H9 (cell line): Measurements from ENCODE around the gene ERCC8. TPM values are rescaled to one million over a fixed set of nuclear protein-coding genes. Genes with fewer than 3 reads are reported as not detected.

Experiments
- DNase-seq: peaks from one replicate; pipeline ENCODE4 v3.0.0-alpha.2; 2017
- H2AFZ ChIP-seq: one replicate; pipeline ENCODE4 v1.6.1; 2013; ENCODE audit warnings: mild to moderate bottlenecking, low read length, control low read depth, moderate library complexity
- H2AK5ac ChIP-seq: 2 replicates; pipeline ENCODE4 v1.6.1; 2013; ENCODE audit warnings: low read length, control low read depth, mixed read lengths; ENCODE audit not compliant: insufficient read length
- H2BK120ac ChIP-seq: one replicate; pipeline ENCODE4 v1.6.1; 2013; ENCODE audit warnings: low read depth, mild to moderate bottlenecking, low read length, control low read depth, inconsistent platforms; ENCODE audit not compliant: poor library complexity, severe bottlenecking
- H2BK12ac ChIP-seq: 2 replicates; pipeline ENCODE4 v1.6.1; 2013; ENCODE audit warnings: low read length, control low read depth, mixed read lengths, low read depth; ENCODE audit not compliant: insufficient read length
- H2BK15ac ChIP-seq: 2 replicates; pipeline ENCODE4 v1.6.1; 2013; ENCODE audit warnings: low read depth, low read length, control low read depth
- H2BK20ac ChIP-seq: one replicate; pipeline ENCODE4 v1.6.1; 2013; ENCODE audit warnings: low read depth, mild to moderate bottlenecking, low read length, control low read depth, inconsistent platforms; ENCODE audit not compliant: poor library complexity, severe bottlenecking
- H2BK5ac ChIP-seq: 2 replicates; pipeline ENCODE4 v1.6.1; 2013; ENCODE audit warnings: low read length, control low read depth, mixed read lengths; ENCODE audit not compliant: insufficient read length
- H3K14ac ChIP-seq: 2 replicates; pipeline ENCODE4 v1.6.1; 2013; ENCODE audit warnings: low read length, control low read depth; ENCODE audit not compliant: insufficient read depth
- H3K18ac ChIP-seq: 2 replicates; pipeline ENCODE4 v1.6.1; 2013; ENCODE audit warnings: low read depth, mild to moderate bottlenecking, mixed read lengths, low read length, control low read depth; ENCODE audit not compliant: insufficient read length
- H3K23ac ChIP-seq: 2 replicates; pipeline ENCODE4 v1.6.1; 2013; ENCODE audit warnings: low read length, control low read depth, mixed read lengths, low read depth; ENCODE audit not compliant: insufficient read length
- H3K23me2 ChIP-seq: 2 replicates; pipeline ENCODE4 v1.6.1; 2013; ENCODE audit warnings: low read depth, mild to moderate bottlenecking, mixed read lengths, low read length, control low read depth; ENCODE audit not compliant: insufficient read length, poor library complexity, severe bottlenecking
- H3K27ac ChIP-seq: 2 replicates; pipeline ENCODE4 v1.5.1; 2013; ENCODE audit warnings: low read length, control low read depth, mixed read lengths, low read depth; ENCODE audit not compliant: insufficient read length
- H3K27me3 ChIP-seq: 2 replicates; pipeline ENCODE4 v1.6.1; 2013; ENCODE audit warnings: low read length, control low read depth, inconsistent platforms; ENCODE audit not compliant: insufficient read depth
- H3K4ac ChIP-seq: 2 replicates; pipeline ENCODE4 v1.6.1; 2013; ENCODE audit warnings: low read depth, mild to moderate bottlenecking, control low read depth, inconsistent platforms, low read length, moderate library complexity
- H3K4me1 ChIP-seq: 2 replicates; pipeline ENCODE4 v1.6.1; 2013; ENCODE audit warnings: low read length, control low read depth, inconsistent platforms; ENCODE audit not compliant: insufficient read depth
- H3K4me2 ChIP-seq: 2 replicates; pipeline ENCODE4 v1.6.1; 2013; ENCODE audit warnings: low read length, control low read depth, mixed read lengths; ENCODE audit not compliant: insufficient read length, insufficient read depth
- H3K56ac ChIP-seq: 2 replicates; pipeline ENCODE4 v1.6.1; 2013; ENCODE audit warnings: low read depth, mild to moderate bottlenecking, mixed read lengths, low read length, control low read depth; ENCODE audit not compliant: insufficient read length
- H3K79me1 ChIP-seq: 2 replicates; pipeline ENCODE4 v1.6.1; 2013; ENCODE audit warnings: low read depth, mild to moderate bottlenecking, moderate library complexity, low read length, control low read depth, inconsistent platforms; ENCODE audit not compliant: insufficient read depth, poor library complexity, severe bottlenecking
- H3K79me2 ChIP-seq: 2 replicates; pipeline ENCODE4 v1.6.1; 2013; ENCODE audit warnings: low read length, control low read depth, inconsistent platforms; ENCODE audit not compliant: insufficient read depth
- H3K9ac ChIP-seq: 2 replicates; pipeline ENCODE4 v1.6.1; 2013; ENCODE audit warnings: low read length, control low read depth, mixed read lengths; ENCODE audit not compliant: insufficient read length; ENCODE audit errors: extremely low read depth
- H3K9me3 ChIP-seq: one replicate; pipeline ENCODE4 v1.6.1; 2013; ENCODE audit warnings: low read depth, low read length, inconsistent platforms; ENCODE audit not compliant: control insufficient read depth
- H3T11ph ChIP-seq: one replicate; pipeline ENCODE4 v1.6.1; 2013; ENCODE audit warnings: mild to moderate bottlenecking, low read length, control low read depth, inconsistent platforms
- H4K20me1 ChIP-seq: one replicate; pipeline ENCODE4 v1.6.1; 2013; ENCODE audit not compliant: control insufficient read depth, insufficient read length, insufficient read depth
- H4K5ac ChIP-seq: 2 replicates; pipeline ENCODE4 v1.6.1; 2013; ENCODE audit warnings: low read depth, mild to moderate bottlenecking, mixed read lengths, low read length, control low read depth; ENCODE audit not compliant: insufficient read length
- H4K8ac ChIP-seq: replicated peaks from 2 replicates; pipeline ENCODE4 v1.6.1; 2013; ENCODE audit warnings: low read length, control low read depth, mixed read lengths, low read depth; ENCODE audit not compliant: insufficient read length
- H4K91ac ChIP-seq: 2 replicates; pipeline ENCODE4 v1.6.1; 2013; ENCODE audit warnings: low read depth, mild to moderate bottlenecking, moderate library complexity, mixed read lengths, low read length, control low read depth; ENCODE audit not compliant: insufficient read length
- H3K27ac Mint-ChIP-seq, 3 experiments: 2 replicates in 2 of 3; 3 replicates in 1 of 3; pipeline ENCODE4 v1.8.0; 2020 to 2021; ENCODE audit warnings: mixed read lengths in 3 of 3, mild to moderate bottlenecking in 1 of 3, moderate library complexity in 1 of 3
- H3K27me3 Mint-ChIP-seq: 2 replicates; pipeline ENCODE4 v1.8.0; 2021; ENCODE audit warnings: low read depth, mild to moderate bottlenecking, moderate library complexity, mixed read lengths
- H3K36me3 Mint-ChIP-seq, 3 experiments: 2 replicates in 2 of 3; 3 replicates in 1 of 3; pipeline ENCODE4 v1.8.0; 2020 to 2021; ENCODE audit warnings: low read depth in 3 of 3, mixed read lengths in 3 of 3; ENCODE audit not compliant: insufficient read depth in 1 of 3
- H3K4me1 Mint-ChIP-seq, 2 experiments: 2 replicates each; pipeline ENCODE4 v1.8.0; 2020; ENCODE audit warnings: mixed read lengths in 2 of 2
- H3K4me3 Mint-ChIP-seq, 2 experiments: 2 replicates in 1 of 2; 3 replicates in 1 of 2; pipeline ENCODE4 v1.8.0; 2020 to 2021; ENCODE audit warnings: mild to moderate bottlenecking in 2 of 2, mixed read lengths in 2 of 2, moderate library complexity in 1 of 2
- H3K9me3 Mint-ChIP-seq, 2 experiments: 2 replicates in 1 of 2; 3 replicates in 1 of 2; pipeline ENCODE4 v1.8.0; 2020; ENCODE audit warnings: mild to moderate bottlenecking in 2 of 2, mixed read lengths in 2 of 2, moderate library complexity in 1 of 2
- CTCF ChIP-seq: fragments of 200-600 bp; sonication (generic); conservative IDR thresholded peaks from 3 replicates; pipeline ENCODE4 v1.8.0; 2021; ENCODE audit warnings: antibody characterized with exemption, mild to moderate bottlenecking
- WGBS: extraction: QIAGEN DNeasy Blood & Tissue Kit; methylation state at CpG from one replicate; pipeline ENCODE4 v1.1.7; 2013; ENCODE audit warnings: missing lambda C conversion rate, low lambda C conversion rate, mixed read lengths; ENCODE audit not compliant: insufficient read length; ENCODE audit errors: extremely low coverage; 5-methylcytosine and 5-hydroxymethylcytosine counted together
- total RNA-seq: library from RNA; stranded (reverse); gene quantifications from 2 replicates; pipeline ENCODE4 v1.2.1, GENCODE V29; 2021

ERCC8 gene
- total RNA-seq, 1 experiment from 2014 or later, result 18.0 TPM

- H3K4me3 Mint-ChIP-seq, result peak overlapping the region; percentile 89 to 95
- Histone ChIP-seq H2BK12ac (no peak overlapping the region), H3T11ph (no peak overlapping the region), H2BK15ac (no peak overlapping the region; the same call in 1 of the 2 replicates), H3K27me3 (peaks cover 10% of the 10 kb centered on the region; the same call in 1 of the 2 replicates), H4K20me1 (no peaks in the 10 kb centered on the region), H3K4me1 (peaks cover 3% of the 10 kb centered on the region; the same call in 1 of the 2 replicates), H3K79me2 (no peaks in the 10 kb centered on the region), H3K23ac (no peak overlapping the region), H3K56ac (no peak overlapping the region), H2BK20ac (no peak overlapping the region), H4K91ac (no peak overlapping the region), H3K9ac (peak overlapping the region; percentile 55), H3K18ac (peak overlapping the region; percentile 73), H2BK120ac (no peak overlapping the region), H2AK5ac (no peak overlapping the region), H4K8ac (no peak overlapping the region), H3K23me2 (peaks cover 19% of the 10 kb centered on the region), H3K4ac (no peak overlapping the region), H3K9me3 (no peaks in the 10 kb centered on the region), H3K27ac (no peak overlapping the region), H2BK5ac (no peak overlapping the region), H3K79me1 (no peaks in the 10 kb centered on the region), H4K5ac (no peak overlapping the region), H3K14ac (peak overlapping the region; percentile 66; the same call in 1 of the 2 replicates), H3K4me2 (peak overlapping the region; percentile 100), H2AFZ (no peak overlapping the region)
- peaks cover 22 to 23% of the 10 kb centered on the region in 2 experiments for H3K4me1 Mint-ChIP-seq
- no peaks in the 10 kb centered on the region for H3K36me3 Mint-ChIP-seq
- H3K27me3 Mint-ChIP-seq, result peaks cover 32% of the 10 kb centered on the region
- H3K9me3 Mint-ChIP-seq, result no peaks in the 10 kb centered on the region; a peak in 1 of 5 replicates
- no peak overlapping the region for H3K27ac Mint-ChIP-seq
- DNase-seq, result peak; percentile 37
- no CpG with 5 or more reads among the region's 49 CpGs for WGBS
- no peak for TF ChIP-seq CTCF
Observed at GRCh38 chr5:60843386-60843935, 101.4 kb downstream of the ERCC8 start.
